Posterior vena cava (tissue), 2 donors: Measurements from ENCODE around the gene KIF26B. TPM values are rescaled to one million over a fixed set of nuclear protein-coding genes. Genes with fewer than 3 reads are reported as not detected.
"Not testable (repeated sequence)": the region's sequence is repeated elsewhere in the genome, so short reads cannot be mapped to it uniquely, and the experiment has no call there.

Source experiments
- DNase-seq: peaks from one replicate; pipeline ENCODE4 v3.0.0-alpha.2; 2020; ENCODE audit warnings: low spot score
- intact Hi-C, 2 donors: fragments of 100-400 bp; cut with DNase I; formaldehyde crosslinking; loops; one replicate each; pipeline versions ENCODE4 v1.14.1 to v1.14.2; 2022 to 2023
- total RNA-seq, 2 donors: library from RNA; stranded (reverse); fragmentation: NEBNext Ultra II Directional; extraction: Animal tissue kit (Norgen Biotek cat#: 25700); gene quantifications; one replicate each; pipeline ENCODE4 v1.2.1, GENCODE V29; 2021
- donor health status: DM: yes; HTN: yes; CAD: no.
- donor health status: DM: yes; HTN: yes; CAD: no.

Gene KIF26B
- total RNA-seq, 2 donors from 2014 or later = 0.62 to 0.65 TPM

DNA sequence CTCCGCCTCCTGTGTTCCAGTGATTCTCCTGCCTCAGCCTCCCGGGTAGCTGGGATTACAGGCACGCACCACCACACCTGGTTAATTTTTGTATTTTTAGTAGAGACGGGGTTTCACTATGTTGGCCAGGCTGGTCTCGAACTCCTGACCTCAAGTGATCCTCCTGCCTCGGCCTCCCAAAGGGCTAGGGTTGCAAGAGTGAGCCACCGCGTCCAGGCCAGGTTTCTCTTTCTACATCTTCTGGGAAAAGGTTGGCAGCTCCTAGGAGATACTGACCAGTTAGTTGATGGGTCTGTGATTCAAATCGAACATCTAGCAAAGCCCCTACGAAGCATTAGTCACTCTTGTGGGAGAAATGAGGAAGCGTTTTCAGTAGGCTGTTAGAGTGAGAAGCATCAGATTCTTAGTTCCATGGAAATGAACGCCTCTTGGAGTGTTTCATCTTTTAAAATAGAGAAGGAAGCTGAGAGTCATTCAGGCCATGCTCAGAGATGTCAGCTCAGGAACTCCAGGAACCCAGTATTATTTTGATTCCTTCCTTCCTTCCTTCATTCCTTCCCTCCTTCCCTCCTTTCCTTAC lies 204.4 kb downstream of the KIF26B start:
- DNase-seq, intact Hi-C loops: not testable (repeated sequence)

DNA sequence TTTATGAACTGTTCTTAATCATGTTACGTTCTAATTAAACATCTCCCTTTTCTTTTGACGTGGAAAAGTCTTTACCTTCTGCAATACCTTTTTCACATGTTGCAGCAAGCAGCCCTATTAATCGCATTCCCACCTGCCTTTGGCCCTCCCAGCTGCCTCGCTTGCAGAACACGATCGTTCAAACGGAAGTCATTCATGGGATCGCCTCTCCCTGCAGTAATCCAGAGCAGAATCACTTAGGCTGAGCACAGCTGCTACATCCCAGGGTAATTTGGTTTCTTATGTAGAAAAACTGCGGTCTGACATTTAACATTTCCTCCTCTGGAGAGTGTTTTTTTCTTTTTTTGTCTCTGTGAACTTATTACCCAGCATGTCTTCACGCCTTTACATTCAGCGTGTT lies 206.3 kb downstream of the KIF26B start:
- DNase-seq = no peak
- intact Hi-C loops = no loop called here

DNA sequence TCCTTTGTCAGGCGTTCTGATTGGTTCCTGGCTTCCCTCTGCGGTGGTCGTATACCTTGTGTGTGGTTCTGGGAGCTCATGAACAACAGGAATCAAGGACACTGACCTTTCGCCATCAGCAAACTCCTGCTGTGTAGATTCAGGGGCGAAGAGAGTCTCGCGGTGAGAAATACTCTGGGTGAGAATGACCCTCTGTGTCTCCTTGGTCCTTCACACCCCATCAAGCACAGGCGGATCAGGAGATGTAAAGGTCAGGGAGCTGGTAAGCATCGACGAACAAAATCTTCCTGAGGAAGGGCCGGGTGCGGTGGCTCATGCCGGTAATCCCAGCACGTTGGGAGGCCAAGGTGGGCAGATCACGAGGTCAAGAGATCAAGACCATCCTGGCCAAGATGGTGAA lies 207.2 kb downstream of the KIF26B start:
- intact Hi-C loops = no loop called here
- DNase-seq = no peak

DNA sequence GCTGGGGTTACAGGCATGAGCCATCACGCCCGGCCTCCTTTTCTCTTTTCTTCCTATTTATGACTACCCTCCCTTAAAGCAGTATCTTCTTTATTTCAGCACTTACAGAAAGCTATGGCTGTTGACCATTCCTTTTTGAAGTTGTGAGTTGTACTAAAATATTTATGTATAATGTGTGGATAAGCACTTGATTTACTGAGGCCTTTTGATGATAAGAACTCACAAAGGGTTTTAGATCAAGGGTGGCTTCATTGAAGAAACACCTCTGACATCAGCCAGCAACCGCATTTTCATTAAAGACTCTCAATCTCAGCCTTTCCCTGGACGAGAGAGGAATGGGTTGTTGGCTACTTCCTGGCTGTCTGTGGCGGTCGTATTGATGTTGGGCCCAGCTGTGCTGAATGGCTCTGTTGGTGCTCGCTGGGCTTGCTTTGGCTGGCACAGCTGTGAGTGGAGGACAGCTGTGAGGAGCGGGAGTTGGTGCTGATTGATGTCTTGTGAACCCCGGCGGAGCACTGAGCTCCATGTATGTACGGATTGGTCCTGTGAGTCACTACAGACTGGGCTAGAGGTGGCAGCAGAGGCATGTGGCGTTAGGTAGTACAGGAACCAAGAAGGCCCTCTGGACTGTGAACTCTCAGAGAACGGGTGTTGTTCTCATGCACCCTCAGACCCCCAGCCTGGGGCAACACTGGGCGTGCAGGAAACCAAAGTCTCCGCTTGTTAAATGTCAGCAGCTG lies 208.8 kb downstream of the KIF26B start:
- intact Hi-C loops = no loop called here
- no peak for DNase-seq

- intact Hi-C loops = no loop called here
- DNase-seq = no peak
Measured at GRCh38 chr1:245365095-245366020, 210.6 kb downstream of the KIF26B start.

- DNase-seq = no peak
- intact Hi-C loops = no loop called here
Measured at GRCh38 chr1:245366886-245367285, 212.1 kb downstream of the KIF26B start.

DNA sequence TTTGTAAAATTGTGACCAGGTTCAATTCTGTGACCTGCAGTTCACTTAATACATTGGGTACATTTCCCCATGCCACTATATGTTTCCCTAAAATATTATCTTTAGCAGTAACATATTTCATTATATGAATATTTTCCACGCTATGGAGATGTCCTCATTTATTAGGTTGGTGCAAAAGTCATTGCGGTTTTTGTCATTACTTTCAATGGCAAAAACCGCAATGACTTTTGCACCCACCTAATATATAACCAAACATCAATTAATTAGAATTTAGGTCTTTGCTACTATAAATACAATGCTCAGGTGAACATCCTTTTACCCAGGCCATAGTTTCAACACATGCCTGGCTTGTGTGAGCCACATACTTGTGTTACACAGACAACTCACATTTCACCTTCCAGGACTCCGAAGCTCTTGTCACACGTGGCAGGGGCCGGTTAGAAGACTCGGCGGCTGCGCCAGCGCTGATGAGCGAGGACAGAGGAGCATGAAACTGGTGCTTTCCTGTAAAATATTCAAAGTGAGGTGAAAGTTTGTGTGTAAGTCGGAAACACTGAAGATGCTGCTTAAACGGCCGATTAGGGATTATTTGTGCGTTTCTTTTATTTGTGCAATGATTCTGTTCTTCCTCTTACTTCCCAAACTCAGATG lies 215.5 kb downstream of the KIF26B start:
- intact Hi-C loops = no loop called here
- no peak for DNase-seq

DNA sequence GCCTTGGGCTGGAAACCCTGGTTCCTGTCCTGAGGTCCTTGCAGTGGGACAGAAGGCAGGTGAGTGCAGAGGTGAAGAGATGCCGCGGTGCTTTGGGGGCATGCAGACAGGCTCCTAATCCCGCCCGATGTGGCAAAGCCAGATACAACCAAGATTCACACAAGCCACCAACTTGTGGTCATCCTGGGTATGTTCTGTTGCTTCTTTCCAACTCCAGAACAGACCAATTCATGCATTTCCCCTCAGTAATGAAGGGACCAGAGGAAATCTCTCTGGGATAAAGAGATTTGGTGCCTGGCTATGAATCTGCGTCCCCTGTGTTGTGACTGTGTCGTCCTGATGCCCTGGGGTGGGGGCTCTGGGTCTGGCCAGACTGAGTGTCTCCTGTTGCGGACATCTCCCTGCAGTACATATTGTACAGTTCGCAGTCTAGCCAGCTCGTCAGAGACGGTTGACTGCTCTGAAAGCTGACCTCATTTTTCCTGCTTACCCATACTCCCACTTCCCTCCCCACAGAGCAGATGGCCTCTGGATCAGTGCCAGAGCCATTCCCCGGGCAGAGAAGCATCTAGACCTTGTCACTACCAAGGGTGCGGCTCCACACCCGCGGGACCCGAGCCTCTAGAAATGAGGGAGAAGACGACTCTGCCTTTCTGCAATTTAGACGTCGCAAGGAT lies 216.3 kb downstream of the KIF26B start:
- DNase-seq = no peak

DNA sequence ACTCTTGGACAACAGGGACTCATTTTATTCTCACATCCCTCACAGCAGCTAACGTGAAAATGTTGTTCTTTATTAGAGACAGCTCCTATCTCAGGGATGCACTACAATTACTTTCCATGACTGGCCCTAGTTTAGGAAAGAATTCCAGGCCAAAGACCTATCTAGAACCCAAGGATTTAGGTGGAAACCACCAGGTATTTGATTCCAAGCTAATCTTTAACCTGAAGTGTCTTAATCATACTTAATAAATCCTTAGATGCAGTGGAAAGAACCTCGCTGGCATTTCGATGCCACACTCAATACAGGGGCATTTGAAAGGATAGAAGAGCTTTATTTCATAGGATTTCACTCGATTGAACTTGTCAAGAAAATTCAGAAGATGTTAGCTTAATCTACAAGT lies 218.3 kb downstream of the KIF26B start:
- no peak for DNase-seq
- intact Hi-C loops = no loop called here

More for the DNA sequence above, 216.3 kb downstream of the KIF26B start:
- intact Hi-C loops = no loop called here

- DNase-seq = no peak
- intact Hi-C loops = no loop called here
Measured at GRCh38 chr1:245375789-245376460, 221.1 kb downstream of the KIF26B start.

DNA sequence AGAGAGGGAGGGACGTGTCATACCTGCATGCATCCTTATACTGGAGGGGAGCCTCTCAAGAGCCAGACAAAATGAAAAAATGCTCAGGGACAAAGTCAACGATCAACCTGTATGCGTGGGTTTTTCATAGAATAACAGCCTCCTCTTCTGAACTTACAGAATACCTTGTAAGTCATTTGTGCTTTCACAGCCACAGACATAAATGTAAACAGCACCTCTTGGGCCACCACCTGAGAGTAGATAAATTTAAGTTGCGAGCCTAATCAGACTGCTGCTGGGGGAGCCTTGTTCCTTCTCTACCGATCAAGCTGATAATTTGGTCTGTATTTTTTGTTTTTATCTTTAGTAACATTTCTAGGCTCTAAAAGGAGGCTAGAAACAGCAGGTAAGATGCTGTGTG lies 223.1 kb downstream of the KIF26B start:
- DNase-seq = no peak
- intact Hi-C loops = no loop called here

GRCh38 chr1:245378311-245378722 lies 223.5 kb downstream of the KIF26B start:
- intact Hi-C loops = no loop called here
- DNase-seq = no peak

DNA sequence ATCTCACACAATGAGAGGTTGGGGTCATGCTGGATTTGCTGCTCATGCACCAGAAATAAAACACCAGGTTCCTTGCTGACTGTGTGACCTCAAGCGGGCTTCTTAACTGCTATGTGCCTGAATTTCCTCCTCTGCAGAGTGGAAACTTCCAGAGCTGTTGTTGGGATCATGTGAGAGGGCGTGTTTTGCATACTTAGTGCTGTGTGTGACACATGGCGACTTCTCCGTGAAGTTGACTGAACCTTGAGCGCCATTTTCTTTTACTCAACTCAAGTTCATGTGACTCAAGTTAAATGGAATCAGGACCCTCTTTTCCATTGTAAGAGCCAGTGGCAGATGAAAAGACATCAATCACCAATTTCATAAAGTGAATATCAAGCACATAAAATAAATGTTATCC lies 224.0 kb downstream of the KIF26B start:
- no peak for DNase-seq
- intact Hi-C loops = no loop called here

- no peak for DNase-seq
- intact Hi-C loops = no loop called here
Measured at GRCh38 chr1:245380790-245381535, 226.2 kb downstream of the KIF26B start.

- intact Hi-C loops = no loop called here
- no peak for DNase-seq
Measured at GRCh38 chr1:245382981-245383380, 228.2 kb downstream of the KIF26B start.

- no peak for DNase-seq
- intact Hi-C loops = no loop called here
Measured at GRCh38 chr1:245383396-245384330, 228.9 kb downstream of the KIF26B start.
